Stomach (tissue), 9 donors: ENCODE results near the gene RERE. TPM values are rescaled to one million over a fixed set of nuclear protein-coding genes. Genes with fewer than 3 reads are reported as not detected.

Source experiments
- DNase-seq, 2 donors: peaks; one replicate each; pipeline versions ENCODE4 v3.0.0 to v3.0.0-alpha.2; 2013 to 2019
- H3K27ac ChIP-seq, 5 donors: fragments of 200-600 bp in 4 of 5; sonication (generic) in 4 of 5; one replicate each; pipeline ENCODE4 v1.5.1; 2013 to 2019; ENCODE audit warnings: mild to moderate bottlenecking in 1 of 5, moderate library complexity in 1 of 5
- H3K27me3 ChIP-seq, 3 donors: fragments of 200-600 bp; sonication (generic); one replicate each; pipeline ENCODE4 v1.5.1; 2017 to 2019; ENCODE audit warnings: mixed run types in 1 of 3
- H3K36me3 ChIP-seq, 4 donors: fragments of 200-600 bp; sonication (generic); 1 replicate in 3 of 4; 2 replicates in 1 of 4; pipeline ENCODE4 v1.5.1; 2016 to 2019
- H3K4me1 ChIP-seq, 4 donors: fragments of 200-600 bp; sonication (generic); one replicate each; pipeline ENCODE4 v1.5.1; 2016 to 2019
- H3K4me3 ChIP-seq, 4 donors: fragments of 200-600 bp; sonication (generic) in 3 of 4; one replicate each; pipeline ENCODE4 v1.5.1; 2016 to 2019; ENCODE audit warnings: mild to moderate bottlenecking in 1 of 4
- H3K9me3 ChIP-seq, 4 donors: fragments of 200-600 bp; sonication (generic); one replicate each; pipeline ENCODE4 v1.5.1; 2016 to 2019
- EP300 ChIP-seq: sonication (generic); formaldehyde crosslinking; IDR thresholded peaks from one replicate; pipeline ENCODE4 v1.6.1; 2017; ENCODE audit warnings: antibody characterized with exemption
- POLR2A ChIP-seq, 4 donors: fragments of 450-650 bp; IDR thresholded peaks; one replicate each; pipeline ENCODE4 v1.6.1; 2016; ENCODE audit warnings: antibody characterized with exemption in 4 of 4, control low read depth in 2 of 4, mild to moderate bottlenecking in 1 of 4, moderate library complexity in 1 of 4
- POLR2AphosphoS5 ChIP-seq, 3 donors: sonication (generic); formaldehyde crosslinking; IDR thresholded peaks; one replicate each; pipeline ENCODE4 v1.6.1; 2016; ENCODE audit warnings: antibody characterized with exemption in 3 of 3
- WGBS, 5 donors: extraction: QIAGEN DNeasy Blood & Tissue Kit in 3 of 5; methylation state at CpG; one replicate each; pipeline versions ENCODE4 v1.1.5 to v1.1.7; 2013 to 2018; 5-methylcytosine and 5-hydroxymethylcytosine counted together
- intact Hi-C: fragments of 100-400 bp; cut with DNase I; formaldehyde crosslinking; loops from one replicate; pipeline ENCODE4 v1.15.1; 2023; ENCODE audit warnings: low total_unique reads
- polyA plus RNA-seq, 3 donors: library from polyadenylated mRNA; stranded (reverse); fragments of 200-250 nt; gene quantifications; one replicate each; pipeline ENCODE4 v1.2.3, GENCODE V29; 2013
- total RNA-seq, 5 donors: library from RNA; depleted of rRNA; stranded (reverse); fragments of >200 nt; gene quantifications; one replicate each; pipeline versions ENCODE4 v1.1.0 to v1.2.3, GENCODE V29; 2014 to 2016
- TF ChIP-seq, protein P1 (sequence below), 7 experiments: fragments of 450-650 bp in 4 of 7; fragments of 200-600 bp in 3 of 7; sonication (generic) in 3 of 7; IDR thresholded peaks; one replicate each; pipeline ENCODE4 v1.5.1; 2016 to 2019; ENCODE audit warnings: antibody characterized with exemption in 7 of 7, control low read depth in 2 of 7, mild to moderate bottlenecking in 1 of 7
- donor health status: healthy with polysubstance abuse.
- donor health status: Bipolar disorder and iron deficiency.
- donor health status: healthy.

Gene RERE
- total and polyA plus RNA-seq, 8 donors: 15.6 to 198 (median 79.3) TPM

DNA sequence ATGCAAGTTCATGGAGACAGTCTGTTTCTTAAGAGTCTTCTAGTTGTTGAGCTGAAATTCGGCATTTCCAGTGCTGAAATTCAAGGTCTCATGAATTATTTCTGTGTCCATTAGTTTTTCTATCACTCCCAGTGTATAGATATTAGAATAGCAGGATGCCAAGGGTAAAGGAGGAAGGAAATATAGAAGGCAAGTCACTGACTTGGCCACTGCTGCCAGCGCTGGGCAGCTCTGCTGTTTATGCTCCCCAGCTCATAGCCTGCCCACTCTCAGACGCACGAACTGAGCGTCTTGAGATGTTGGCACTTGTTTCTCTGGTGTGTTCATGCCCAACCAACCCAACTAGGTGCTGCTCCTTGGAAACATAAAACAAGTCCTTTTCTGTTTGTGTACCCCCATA, 389.5 kb downstream of the RERE start:
- TF ChIP-seq POLR2A (IDR thresholded peaks at IDR 0.05) (no peak), EP300 (no peak), POLR2AphosphoS5 (IDR thresholded peaks at IDR 0.05) (no peak)
- TF ChIP-seq, protein P1, sequence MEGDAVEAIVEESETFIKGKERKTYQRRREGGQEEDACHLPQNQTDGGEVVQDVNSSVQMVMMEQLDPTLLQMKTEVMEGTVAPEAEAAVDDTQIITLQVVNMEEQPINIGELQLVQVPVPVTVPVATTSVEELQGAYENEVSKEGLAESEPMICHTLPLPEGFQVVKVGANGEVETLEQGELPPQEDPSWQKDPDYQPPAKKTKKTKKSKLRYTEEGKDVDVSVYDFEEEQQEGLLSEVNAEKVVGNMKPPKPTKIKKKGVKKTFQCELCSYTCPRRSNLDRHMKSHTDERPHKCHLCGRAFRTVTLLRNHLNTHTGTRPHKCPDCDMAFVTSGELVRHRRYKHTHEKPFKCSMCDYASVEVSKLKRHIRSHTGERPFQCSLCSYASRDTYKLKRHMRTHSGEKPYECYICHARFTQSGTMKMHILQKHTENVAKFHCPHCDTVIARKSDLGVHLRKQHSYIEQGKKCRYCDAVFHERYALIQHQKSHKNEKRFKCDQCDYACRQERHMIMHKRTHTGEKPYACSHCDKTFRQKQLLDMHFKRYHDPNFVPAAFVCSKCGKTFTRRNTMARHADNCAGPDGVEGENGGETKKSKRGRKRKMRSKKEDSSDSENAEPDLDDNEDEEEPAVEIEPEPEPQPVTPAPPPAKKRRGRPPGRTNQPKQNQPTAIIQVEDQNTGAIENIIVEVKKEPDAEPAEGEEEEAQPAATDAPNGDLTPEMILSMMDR (IDR thresholded peaks at IDR 0.05): no peak
- WGBS, 5 donors: 62 to 88% (median 78%) methylated on average over 5 of the region's 5 CpGs
- no peak for DNase-seq
- peaks cover 14 to 63% (median 38%) of the 10 kb centered on the region in 4 donors for H3K4me1 ChIP-seq
- H3K27me3 ChIP-seq: no peaks in the 10 kb centered on the region
- no peaks in the 10 kb centered on the region for H3K36me3 ChIP-seq
- no peaks in the 10 kb centered on the region for H3K9me3 ChIP-seq
- intact Hi-C loops: loop anchor here (10.0 kb wide), 1 partner anchor 63 kb away; no protein-coding TSS in a partner anchor
- no peak overlapping the region for H3K4me3 ChIP-seq
- H3K27ac ChIP-seq: peak overlapping the region in 4 of 5 donors; percentile 50 to 99 (median 61)

DNA sequence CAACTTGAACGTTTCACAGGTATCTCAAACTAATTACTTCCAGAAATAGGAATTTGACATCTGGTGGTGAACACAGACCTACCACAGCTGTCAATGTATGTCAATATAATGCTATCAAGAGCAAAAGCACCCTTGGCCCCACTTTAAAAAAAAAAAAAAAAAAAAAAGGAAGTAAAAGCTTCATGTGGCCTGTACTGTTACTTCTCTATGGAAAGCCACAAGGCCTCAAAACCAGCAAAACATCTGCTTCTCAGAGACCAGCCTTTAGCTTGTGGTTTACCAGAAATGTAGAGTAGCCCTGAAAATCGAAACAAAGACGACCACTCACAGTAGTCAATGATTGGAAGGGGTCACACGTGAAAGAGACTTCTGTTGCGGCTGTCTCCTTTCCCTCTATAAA, 389.9 kb downstream of the RERE start:
- H3K36me3 ChIP-seq: no peaks in the 10 kb centered on the region
- H3K27ac ChIP-seq: peak overlapping the region in 4 of 5 donors; percentile 50 to 99 (median 61)
- intact Hi-C loops: loop anchor here (10.0 kb wide), 1 partner anchor 63 kb away; no protein-coding TSS in a partner anchor
- H3K9me3 ChIP-seq: no peaks in the 10 kb centered on the region
- TF ChIP-seq, protein P1 (IDR thresholded peaks at IDR 0.05): no peak
- TF ChIP-seq POLR2A (IDR thresholded peaks at IDR 0.05) (no peak), POLR2AphosphoS5 (IDR thresholded peaks at IDR 0.05) (no peak), EP300 (no peak)
- no peak overlapping the region for H3K4me3 ChIP-seq
- WGBS, 5 donors: 64 to 88% (median 74%) methylated on average over 5 of the region's 5 CpGs
- DNase-seq: peak in 1 of 2 donors; percentile 53
- H3K27me3 ChIP-seq: no peaks in the 10 kb centered on the region
- H3K4me1 ChIP-seq: peaks cover 14 to 63% (median 38%) of the 10 kb centered on the region in 4 donors

DNA sequence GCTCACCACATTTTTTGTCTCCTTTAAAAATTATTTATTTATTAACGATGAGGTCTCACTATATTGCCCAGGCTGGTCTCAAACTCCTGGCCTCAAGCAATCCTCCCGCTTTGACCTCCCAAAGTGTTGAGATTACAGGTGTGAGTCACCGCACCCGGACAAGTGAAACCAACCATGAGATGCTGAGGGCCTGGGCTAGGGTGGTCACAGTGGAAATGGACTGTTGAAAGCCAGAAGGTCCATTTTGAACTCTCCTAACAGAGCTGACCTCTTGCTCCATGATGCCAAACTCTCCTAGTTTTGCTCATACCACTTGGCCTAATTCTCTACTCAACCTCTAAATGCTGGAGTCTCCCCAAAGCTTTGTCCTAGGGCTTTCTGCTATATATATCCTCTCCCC, 390.4 kb downstream of the RERE start:
- TF ChIP-seq EP300: no peak
- TF ChIP-seq POLR2A (IDR thresholded peaks at IDR 0.05): no peak
- TF ChIP-seq, protein P1 (IDR thresholded peaks at IDR 0.05): no peak
- TF ChIP-seq POLR2AphosphoS5 (IDR thresholded peaks at IDR 0.05): no peak
- intact Hi-C loops: loop anchor here (10.0 kb wide), 1 partner anchor 62 kb away; no protein-coding TSS in a partner anchor
- peaks cover 14 to 63% (median 39%) of the 10 kb centered on the region in 4 donors for H3K4me1 ChIP-seq

DNA sequence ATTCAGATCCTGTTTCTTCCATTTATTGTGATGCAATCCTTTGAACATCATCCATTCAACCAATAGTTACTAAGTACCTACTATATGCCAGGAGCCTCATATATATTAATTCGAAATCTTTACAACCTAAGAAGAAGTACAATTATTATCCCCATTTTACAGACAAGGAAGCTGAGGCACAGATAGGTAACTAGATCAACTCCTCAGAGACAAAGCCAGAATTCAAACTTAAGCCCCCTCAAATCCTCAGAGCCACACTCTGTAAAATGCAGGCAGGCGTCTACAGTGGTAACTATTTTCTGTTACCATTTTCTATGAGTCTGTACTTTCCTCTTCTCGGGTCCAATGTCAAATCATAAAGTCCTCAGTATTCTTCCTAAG, 391.7 kb downstream of the RERE start:
- Histone ChIP-seq H3K4me3 (no peak overlapping the region), H3K36me3 (no peaks in the 10 kb centered on the region), H3K27me3 (no peaks in the 10 kb centered on the region), H3K9me3 (no peaks in the 10 kb centered on the region), H3K27ac (peak overlapping the region in 3 of 5 donors; percentile 99), H3K4me1 (peaks cover 18 to 70% (median 44%) of the 10 kb centered on the region in 4 donors)
- DNase-seq: no peak
- TF ChIP-seq, protein P1 (IDR thresholded peaks at IDR 0.05): no peak
- no peak for TF ChIP-seq POLR2AphosphoS5 (IDR thresholded peaks at IDR 0.05)
- TF ChIP-seq POLR2A (IDR thresholded peaks at IDR 0.05): no peak
- TF ChIP-seq EP300: no peak
- WGBS, 5 donors: 95 to 100% (median 96%) methylated on average over 3 of the region's 3 CpGs
- intact Hi-C loops: loop anchor here (10.0 kb wide), 1 partner anchor 61 kb away; no protein-coding TSS in a partner anchor

More for the DNA sequence above, 390.4 kb downstream of the RERE start:
- Histone ChIP-seq H3K36me3 (no peaks in the 10 kb centered on the region), H3K9me3 (no peaks in the 10 kb centered on the region), H3K27me3 (no peaks in the 10 kb centered on the region), H3K27ac (peak overlapping the region in 3 of 5 donors; percentile 60 to 99 (median 62)), H3K4me3 (no peak overlapping the region)
- 93 to 95% (median 94%) methylated on average over 4 of the region's 4 CpGs for WGBS, 5 donors
- DNase-seq: no peak
